CD4-positive, alpha-beta T cell treated with Interleukin-12 subunit alpha and Interleukin-12 subunit beta, for 1 hour (primary cell): ENCODE measurements around the gene CYLD.
A peak's percentile ranks its signal among the peaks of the same experiment; 100 is the strongest.

Source experiments
- DNase-seq: peaks from one replicate; pipeline ENCODE4 v3.0.0-alpha.2; 2020

Gene CYLD

GRCh38 chr16:50711862-50712559 is 29.9 kb upstream of the CYLD start:
- no peak for DNase-seq

GRCh38 chr16:50712560-50712898 is 29.4 kb upstream of the CYLD start:
- DNase-seq, result no peak

- no peak for DNase-seq
These were observed 28.9 kb upstream of the CYLD start for GRCh38 chr16:50712956-50713355.

- no peak for DNase-seq
These were observed 24.8 kb upstream of the CYLD start for GRCh38 chr16:50717091-50717490.

- no peak for DNase-seq
These were observed 24.4 kb upstream of the CYLD start for GRCh38 chr16:50717494-50717893.

GRCh38 chr16:50718061-50718760 is 23.7 kb upstream of the CYLD start:
- DNase-seq, result no peak

GRCh38 chr16:50718761-50719400 is 23.0 kb upstream of the CYLD start:
- no peak for DNase-seq

- DNase-seq, result no peak
These were observed 22.2 kb upstream of the CYLD start for GRCh38 chr16:50719401-50720337.

GRCh38 chr16:50721549-50722404 is 20.1 kb upstream of the CYLD start:
- peak; percentile 46 for DNase-seq

- DNase-seq, result no peak
These were observed 19.5 kb upstream of the CYLD start for GRCh38 chr16:50722405-50722737.

- DNase-seq, result no peak
These were observed 18.9 kb upstream of the CYLD start for GRCh38 chr16:50722960-50723359.

GRCh38 chr16:50724306-50724705 is 17.6 kb upstream of the CYLD start:
- no peak for DNase-seq

GRCh38 chr16:50731130-50731988 is 10.5 kb upstream of the CYLD start:
- no peak for DNase-seq

GRCh38 chr16:50731989-50732832 is 9.7 kb upstream of the CYLD start:
- DNase-seq, result no peak

GRCh38 chr16:50733468-50733867 is 8.4 kb upstream of the CYLD start:
- no peak for DNase-seq

GRCh38 chr16:50735629-50736122 is 6.2 kb upstream of the CYLD start:
- DNase-seq, result no peak

- no peak for DNase-seq
These were observed 5.4 kb upstream of the CYLD start for GRCh38 chr16:50736448-50736847.

- no peak for DNase-seq
These were observed 4.4 kb upstream of the CYLD start for GRCh38 chr16:50737420-50737959.

GRCh38 chr16:50739031-50739430 is 2.9 kb upstream of the CYLD start:
- DNase-seq, result no peak

GRCh38 chr16:50740736-50741135 is 1.1 kb upstream of the CYLD start:
- no peak for DNase-seq
